K562 (cell line): ENCODE measurements around the gene TESK2. TPM values are rescaled to one million over a fixed set of nuclear protein-coding genes. Genes with fewer than 3 reads are reported as not detected.
A peak's percentile ranks its signal among the peaks of the same experiment; 100 is the strongest.

Source experiments
- CBFA2T2 ChIP-seq: fragments of 450-650 bp; conservative IDR thresholded peaks from 2 replicates; pipeline ENCODE4 v1.6.1; 2017; ENCODE audit warnings: mild to moderate bottlenecking
- CUX1 ChIP-seq: fragments of 200-800 bp; sonication (Bioruptor generic); IDR thresholded peaks from 2 replicates; pipeline ENCODE4 v1.6.1; 2016; ENCODE audit warnings: missing genetic modification characterization, missing compliant biosample characterization
- GTF2F1 ChIP-seq: IDR thresholded peaks from 2 replicates; pipeline ENCODE4 v1.6.1; 2011; ENCODE audit warnings: low read depth, low read length, improper control_type of control experiment
- HDAC8 ChIP-seq: fragments of 450-650 bp; IDR thresholded peaks from 2 replicates; pipeline ENCODE4 v1.6.1; 2016; ENCODE audit warnings: mild to moderate bottlenecking, missing genetic modification characterization, moderate library complexity, missing compliant biosample characterization
- KAT8 ChIP-seq: fragments of 450-650 bp; IDR thresholded peaks from 2 replicates; pipeline ENCODE4 v1.6.1; 2016; ENCODE audit warnings: low read depth, mild to moderate bottlenecking
- LEF1 ChIP-seq: fragments of 450-650 bp; IDR thresholded peaks from 2 replicates; pipeline ENCODE4 v1.6.1; 2016; ENCODE audit warnings: mild to moderate bottlenecking
- NCOA2 ChIP-seq, 2 experiments: fragments of 450-650 bp; IDR thresholded peaks; 2 replicates each; pipeline ENCODE4 v1.6.1; 2018; ENCODE audit warnings: mild to moderate bottlenecking in 2 of 2, moderate library complexity in 1 of 2; ENCODE audit not compliant: partially characterized antibody in 2 of 2
- NR4A1 ChIP-seq, 2 experiments: fragments of 250-450 bp in 1 of 2; fragments of 450-650 bp in 1 of 2; sonication (Bioruptor Pico) in 1 of 2; IDR thresholded peaks; 2 replicates each; pipeline versions ENCODE4 v1.4.0 to v1.6.1; 2016 to 2020; ENCODE audit warnings: mild to moderate bottlenecking in 2 of 2, missing compliant biosample characterization in 1 of 2, missing genetic modification characterization in 1 of 2, moderate library complexity in 1 of 2
- SAP30 ChIP-seq: fragments of 200-600 bp; sonication (generic); IDR thresholded peaks from 2 replicates; pipeline ENCODE4 v1.6.1; 2012; ENCODE audit warnings: borderline replicate concordance, low read depth, mild to moderate bottlenecking, moderate library complexity, low read length, control low read depth, inconsistent platforms; ENCODE audit not compliant: insufficient read depth, poor library complexity, severe bottlenecking
- SMAD3 ChIP-seq: fragments of 450-650 bp; formaldehyde crosslinking; conservative IDR thresholded peaks from 2 replicates; pipeline ENCODE4 v1.4.0; 2020; ENCODE audit warnings: mild to moderate bottlenecking
- SMARCA4 ChIP-seq: fragments of 450-650 bp; IDR thresholded peaks from 2 replicates; pipeline ENCODE4 v1.6.1; 2016
- SP2 ChIP-seq: IDR thresholded peaks from 2 replicates; pipeline ENCODE4 v1.6.1; 2011; ENCODE audit warnings: mild to moderate bottlenecking, low read depth, low read length, moderate library complexity; ENCODE audit not compliant: poor library complexity, severe bottlenecking; ENCODE audit errors: extremely low read depth
- TCFL5 ChIP-seq: fragments of 250-450 bp; sonication (Bioruptor Pico); conservative IDR thresholded peaks from 2 replicates; pipeline ENCODE4 v1.6.1; 2021; ENCODE audit warnings: mild to moderate bottlenecking, moderate library complexity, matching md5 sums
- THRAP3 ChIP-seq: fragments of 450-650 bp; IDR thresholded peaks from 2 replicates; pipeline ENCODE4 v1.6.1; 2016; ENCODE audit warnings: mild to moderate bottlenecking, inconsistent platforms, borderline replicate concordance
- TOE1 ChIP-seq, 2 experiments: fragments of 450-650 bp in 1 of 2; sonication (generic) in 1 of 2; formaldehyde crosslinking in 1 of 2; IDR thresholded peaks; 2 replicates each; pipeline versions ENCODE4 v1.7.1 to v1.8.0; 2016 to 2022; ENCODE audit warnings: borderline replicate concordance in 2 of 2, mild to moderate bottlenecking in 2 of 2, antibody characterized with exemption in 1 of 2, inconsistent platforms in 1 of 2, low read depth in 1 of 2, missing genetic modification reagents in 1 of 2, moderate library complexity in 1 of 2
- U2AF2 ChIP-seq: fragments of 200-400 bp; formaldehyde crosslinking; optimal IDR thresholded peaks from 2 replicates; pipeline ENCODE3; 2017; ENCODE audit warnings: low read depth, mild to moderate bottlenecking, low read length
- YY1 ChIP-seq, 3 experiments: IDR thresholded peaks; 2 replicates each; pipeline ENCODE4 v1.6.1; 2011; ENCODE audit warnings: low read length in 2 of 3, mild to moderate bottlenecking in 2 of 3, moderate library complexity in 2 of 3, borderline replicate concordance in 1 of 3, control low read depth in 1 of 3, low read depth in 1 of 3; ENCODE audit not compliant: insufficient read depth in 3 of 3, insufficient replicate concordance in 2 of 3, control insufficient read depth in 1 of 3, insufficient read length in 1 of 3; ENCODE audit errors: extremely low read depth in 1 of 3
- ZBTB17 ChIP-seq: fragments of 450-650 bp; formaldehyde crosslinking; IDR thresholded peaks from 2 replicates; pipeline ENCODE4 v1.4.0; 2020; ENCODE audit warnings: mild to moderate bottlenecking
- ZC3H11A ChIP-seq: IDR thresholded peaks from 2 replicates; pipeline ENCODE4 v1.6.1; 2012; ENCODE audit warnings: low read depth, low read length, improper control_type of control experiment
- ZNF146 ChIP-seq: IDR thresholded peaks from one replicate; pipeline ENCODE4 v1.6.1; 2018; ENCODE audit warnings: missing compliant biosample characterization; ENCODE audit not compliant: unreplicated experiment
- ZNF41 ChIP-seq: fragments of 250-450 bp; sonication (Bioruptor Pico); conservative IDR thresholded peaks from 2 replicates; pipeline ENCODE4 v1.4.0; 2020; ENCODE audit warnings: mild to moderate bottlenecking
- ZNF584 ChIP-seq: fragments of 200-800 bp; sonication (Bioruptor generic); IDR thresholded peaks from 2 replicates; pipeline ENCODE4 v1.6.1; 2016; ENCODE audit warnings: low read depth, mild to moderate bottlenecking, missing genetic modification characterization, missing compliant biosample characterization
- ZNF668 ChIP-seq: fragments of 250-450 bp; sonication (Bioruptor Pico); IDR thresholded peaks from 2 replicates; pipeline ENCODE4 v1.8.0; 2022; ENCODE audit warnings: mild to moderate bottlenecking, inconsistent platforms
- polyA plus RNA-seq, 8 experiments: library from polyadenylated mRNA; depleted of rRNA in 4 of 8; stranded (reverse) in 5 of 8; unstranded in 3 of 8; fragments of >200 nt; fragmentation: Nextera tagmentation in 2 of 8; fragmentation: Illumina TruSeq in 1 of 8; extraction: Ambion mirVana in 2 of 8; extraction: Trizol in 1 of 8; gene quantifications; 2 replicates each; pipeline versions ENCODE4 v1.2.1 to v1.2.3, GENCODE V29; 2011 to 2014; ENCODE audit warnings: inconsistent platforms in 1 of 8, missing spikeins in 1 of 8
- total RNA-seq, 7 experiments: library from RNA; depleted of rRNA in 6 of 7; stranded (reverse); fragments of >200 nt in 6 of 7; fragmentation: Illumina TruSeq in 2 of 7; extraction: Trizol in 2 of 7; gene quantifications; 2 replicates each; pipeline versions ENCODE4 v1.2.1 to v1.2.3, GENCODE V29; 2011 to 2021; ENCODE audit warnings: low replicate concordance in 1 of 7

Gene TESK2
- total and polyA plus RNA-seq, 9 of the 15 experiments (the other 6 are each of a cell fraction or from before 2014, with no cell fraction given), result 1.6 to 5.3 (median 3.7) TPM

GRCh38 chr1:45444609-45445131 is 46.3 kb downstream of the TESK2 start (continued):
- TF ChIP-seq YY1 (IDR thresholded peaks at IDR 0.05; ENCODE audit: borderline replicate concordance in 1 of 3, control insufficient read depth in 1 of 3, extremely low read depth in 1 of 3, insufficient read depth in 3 of 3, insufficient read length in 1 of 3, insufficient replicate concordance in 2 of 3, low read depth in 1 of 3, low read length in 2 of 3) (no peak), GTF2F1 (no peak), SMAD3 (CRISPR knock-in tag) (0 out of 2 replicates have a peak, but pooled peaks have one; percentile 62), U2AF2 (no peak), ZBTB17 (CRISPR knock-in tag) (0 out of 2 replicates have a peak, but pooled peaks have one; percentile 32), TCFL5 (0 out of 2 replicates have a peak, but pooled peaks have one; percentile 46), SP2 (no peak), KAT8 (no peak), ZNF584 (CRISPR knock-in tag) (no peak), ZNF146 (no peak), CBFA2T2 (no peak), LEF1 (no peak), TOE1 (IDR thresholded peaks at IDR 0.05; ENCODE audit: borderline replicate concordance) (no peak), TOE1 (CRISPR knock-in tag; IDR thresholded peaks at IDR 0.05; ENCODE audit: borderline replicate concordance, low read depth) (no peak), NR4A1 (CRISPR knock-in tag; IDR thresholded peaks at IDR 0.05) (no peak), NR4A1 (tag; IDR thresholded peaks at IDR 0.05) (peak; percentile 83; the same call in 1 of the 2 replicates), HDAC8 (tag) (peak; percentile 72; the same call in 1 of the 2 replicates), THRAP3 (no peak), NCOA2 (IDR thresholded peaks at IDR 0.05; ENCODE audit: partially characterized antibody in 2 of 2) (no peak), ZC3H11A (no peak), SMARCA4 (no peak), SAP30 (no peak), CUX1 (no peak), ZNF41 (peak; percentile 57; the same call in 1 of the 2 replicates), ZNF668 (CRISPR knock-in tag) (peak; percentile 73)
